Heart left ventricle (tissue), 13 donors: ENCODE data around the gene PEX6.

Experiments
- POLR2A ChIP-seq, 2 donors: fragments of 450-650 bp; IDR thresholded peaks; one replicate each; pipeline ENCODE4 v1.6.1; 2017; ENCODE audit warnings: antibody characterized with exemption in 2 of 2, mild to moderate bottlenecking in 2 of 2, moderate library complexity in 2 of 2
- TF ChIP-seq, protein P1 (sequence below), 12 donors: fragments of 200-600 bp; sonication (generic) in 4 of 12; IDR thresholded peaks; one replicate each; pipeline versions ENCODE4 v1.5.0 to v1.8.0; 2018 to 2022; ENCODE audit warnings: antibody characterized with exemption in 12 of 12, mild to moderate bottlenecking in 5 of 12
- donor health status: ischemic (EF 13 %, LVEDD 7.1; RV severe dilation, severe dysfunction).
- donor health status: DM: no; HTN: yes; CAD: no.
- donor health status: DM: no; HTN: no; CAD: no.
- donor health status: ischemic (EF 25% LVEDD 6.9; RV normal size, moderate dysfunction).
- donor health status: ischemic (EF 25% LVEDD 5.7; RV mildly dilated, moderate dysfunction).
- donor health status: ischemic (EF 35%, LVEDD 5.7; RV mildly dilated, moderate dysfunction).
- donor health status: nonischemic (EF 11% LVEDD 7.7; RV severe dilation, severe dysfunction).
- donor health status: DM: yes; HTN: yes; CAD: no.
- donor health status: PGD.
- donor health status: ischemic (EF 29% LVEDD 5.4; RV normal size, mild dysfunction).
- donor health status: nonischemic (EF 23%, LVEDD 6.1; RV moderate dilation, normal function).

DNA sequence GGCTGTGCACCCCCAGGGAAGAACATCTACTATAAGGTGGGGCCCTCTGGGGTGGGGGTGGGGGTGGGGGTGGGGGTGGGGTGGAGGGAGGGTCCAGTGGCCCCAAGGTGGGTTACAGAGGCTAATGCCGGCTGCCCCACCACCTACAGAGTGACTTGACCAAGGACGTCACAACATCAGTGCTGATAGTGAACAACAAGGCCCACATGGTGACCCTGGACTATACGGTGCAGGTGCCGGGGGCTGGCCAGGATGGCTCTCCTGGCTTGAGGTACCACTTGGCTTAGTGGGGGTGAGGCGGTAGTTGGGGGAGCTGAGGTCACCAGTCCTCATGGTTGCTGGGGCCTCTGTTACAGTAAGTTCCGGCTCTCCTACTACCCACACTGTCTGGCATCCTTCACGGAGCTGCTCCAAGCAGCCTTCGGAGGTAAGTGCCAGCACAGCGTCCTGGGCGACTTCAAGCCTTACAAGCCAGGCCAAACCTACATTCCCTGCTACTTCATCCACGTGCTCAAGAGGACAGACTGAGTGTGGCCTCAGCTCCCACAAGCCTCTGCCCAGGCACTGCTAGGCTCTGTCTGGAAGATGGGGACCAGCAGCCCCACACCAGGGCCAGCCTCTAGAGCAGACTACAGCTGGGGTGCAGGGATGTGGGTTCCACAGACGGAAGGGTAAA lies 15.7 kb downstream of the PEX6 start:
- TF ChIP-seq, protein P1, sequence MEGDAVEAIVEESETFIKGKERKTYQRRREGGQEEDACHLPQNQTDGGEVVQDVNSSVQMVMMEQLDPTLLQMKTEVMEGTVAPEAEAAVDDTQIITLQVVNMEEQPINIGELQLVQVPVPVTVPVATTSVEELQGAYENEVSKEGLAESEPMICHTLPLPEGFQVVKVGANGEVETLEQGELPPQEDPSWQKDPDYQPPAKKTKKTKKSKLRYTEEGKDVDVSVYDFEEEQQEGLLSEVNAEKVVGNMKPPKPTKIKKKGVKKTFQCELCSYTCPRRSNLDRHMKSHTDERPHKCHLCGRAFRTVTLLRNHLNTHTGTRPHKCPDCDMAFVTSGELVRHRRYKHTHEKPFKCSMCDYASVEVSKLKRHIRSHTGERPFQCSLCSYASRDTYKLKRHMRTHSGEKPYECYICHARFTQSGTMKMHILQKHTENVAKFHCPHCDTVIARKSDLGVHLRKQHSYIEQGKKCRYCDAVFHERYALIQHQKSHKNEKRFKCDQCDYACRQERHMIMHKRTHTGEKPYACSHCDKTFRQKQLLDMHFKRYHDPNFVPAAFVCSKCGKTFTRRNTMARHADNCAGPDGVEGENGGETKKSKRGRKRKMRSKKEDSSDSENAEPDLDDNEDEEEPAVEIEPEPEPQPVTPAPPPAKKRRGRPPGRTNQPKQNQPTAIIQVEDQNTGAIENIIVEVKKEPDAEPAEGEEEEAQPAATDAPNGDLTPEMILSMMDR (IDR thresholded peaks at IDR 0.05) = no peak
- no peak for TF ChIP-seq POLR2A (IDR thresholded peaks at IDR 0.05)
